NK-92 treated with Interleukin-12 subunit alpha and Interleukin-12 subunit beta, amount 100 ng/mL, for 24 hours (cell line): ENCODE data around the gene HCFC1R1.
"Not testable (repeated sequence)": the region's sequence is repeated elsewhere in the genome, so short reads cannot be mapped to it uniquely, and the experiment has no call there.

Experiments used
- DNase-seq: peaks from one replicate; lab custom pipeline; 2025; lab: John Stamatoyannopoulos, UW

The HCFC1R1 gene

DNA sequence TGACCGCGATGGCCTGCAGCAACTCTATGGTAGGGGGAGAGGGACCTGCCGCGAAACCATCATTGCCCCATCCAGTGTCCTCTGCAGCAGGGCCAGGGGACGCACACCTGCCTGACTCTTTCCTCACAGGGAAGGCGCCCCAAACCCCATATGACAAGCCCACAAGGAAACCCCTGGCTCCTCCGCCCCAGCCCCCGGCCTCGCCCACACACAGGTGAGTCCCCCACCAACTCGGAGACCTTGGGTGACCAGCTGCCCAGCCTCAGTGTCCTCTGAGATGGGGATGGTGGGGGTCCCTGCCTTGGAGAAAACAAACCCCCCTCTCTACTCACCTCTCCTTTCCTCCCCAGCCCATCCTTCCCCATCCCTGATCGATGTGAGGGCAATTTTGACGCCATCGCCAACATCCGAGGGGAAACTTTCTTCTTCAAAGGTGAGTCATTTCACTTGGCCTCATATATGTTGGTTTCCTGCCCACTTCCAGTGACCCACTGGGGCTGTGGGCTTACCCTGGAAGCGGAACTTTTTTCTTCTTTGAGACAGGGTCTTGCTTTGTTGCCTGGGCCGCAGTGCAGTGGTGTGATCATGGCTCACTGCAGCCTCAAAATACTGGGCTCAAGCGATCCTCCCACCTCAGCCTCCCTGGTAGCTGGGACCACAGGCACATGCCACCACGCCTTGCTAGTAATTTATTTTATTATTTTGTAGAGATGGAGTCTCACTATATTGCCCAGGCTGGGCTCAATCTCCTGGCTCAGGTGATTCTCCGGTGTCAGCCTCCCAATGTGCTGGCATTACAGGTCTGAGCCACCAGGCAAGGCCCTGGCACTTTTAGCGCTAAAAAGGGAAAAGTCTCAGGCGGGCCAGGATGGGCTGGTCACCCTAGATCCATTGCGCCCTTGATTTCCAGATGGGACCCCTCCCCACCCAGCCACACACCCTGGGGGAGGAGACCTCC lies 33.7 kb upstream of the HCFC1R1 start:
- no peak for DNase-seq

DNA sequence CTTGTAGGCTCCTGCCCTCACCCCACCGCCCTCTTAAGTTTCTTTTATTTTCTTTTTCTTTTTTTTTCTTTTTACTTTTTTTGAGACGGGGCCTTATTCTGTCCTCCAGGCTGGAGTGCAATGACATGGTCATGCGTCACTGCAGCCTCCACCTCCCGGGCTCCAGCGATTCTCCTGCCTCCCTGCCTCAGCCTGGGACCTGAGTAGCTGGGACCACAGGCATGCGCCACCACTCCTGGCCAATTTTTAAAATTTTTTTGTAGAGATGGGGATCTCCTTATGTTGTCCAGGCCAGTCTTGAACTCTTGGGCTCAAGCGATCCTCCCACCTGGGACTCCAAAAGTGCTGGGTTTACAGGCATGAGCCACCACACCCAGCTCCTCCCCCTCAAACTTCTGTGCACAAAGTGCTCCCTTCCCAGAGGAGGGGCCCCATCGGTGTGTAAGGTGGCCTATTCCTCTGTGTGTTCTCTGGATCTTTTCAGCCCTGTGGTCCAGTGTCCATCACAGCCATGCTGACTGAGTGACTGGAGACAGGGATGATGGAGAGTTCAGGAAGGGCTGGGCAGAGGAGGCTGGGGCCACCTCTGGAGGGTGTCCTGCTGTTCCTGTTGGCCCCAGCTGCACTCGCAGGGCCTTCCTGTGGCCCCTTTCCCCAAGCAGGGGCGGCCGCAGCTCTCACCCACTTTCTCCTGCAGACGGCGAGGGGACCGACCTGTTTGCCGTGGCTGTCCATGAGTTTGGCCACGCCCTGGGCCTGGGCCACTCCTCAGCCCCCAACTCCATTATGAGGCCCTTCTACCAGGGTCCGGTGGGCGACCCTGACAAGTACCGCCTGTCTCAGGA lies 32.8 kb upstream of the HCFC1R1 start:
- DNase-seq, result no peak

DNA sequence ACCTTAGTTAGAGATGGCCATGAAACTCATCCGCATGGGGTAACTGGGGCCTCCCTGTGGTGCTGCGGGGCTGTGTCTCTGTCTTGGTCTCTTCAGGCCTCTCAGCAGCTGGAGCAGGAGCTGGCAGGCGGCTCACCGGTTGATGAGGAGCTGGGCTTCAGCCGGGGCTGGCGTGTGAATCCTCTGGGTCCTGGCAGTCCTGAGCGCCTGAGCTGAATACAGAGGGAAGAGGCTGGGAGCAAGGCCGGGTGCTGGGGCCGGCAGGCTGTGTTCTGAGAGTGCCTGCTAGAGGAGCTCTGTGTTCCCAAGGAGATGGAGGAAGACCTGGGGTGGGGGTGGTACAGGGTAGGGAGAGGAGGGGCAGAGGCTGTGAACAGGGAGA lies 32.0 kb upstream of the HCFC1R1 start:
- DNase-seq, result not testable (repeated sequence)

DNA sequence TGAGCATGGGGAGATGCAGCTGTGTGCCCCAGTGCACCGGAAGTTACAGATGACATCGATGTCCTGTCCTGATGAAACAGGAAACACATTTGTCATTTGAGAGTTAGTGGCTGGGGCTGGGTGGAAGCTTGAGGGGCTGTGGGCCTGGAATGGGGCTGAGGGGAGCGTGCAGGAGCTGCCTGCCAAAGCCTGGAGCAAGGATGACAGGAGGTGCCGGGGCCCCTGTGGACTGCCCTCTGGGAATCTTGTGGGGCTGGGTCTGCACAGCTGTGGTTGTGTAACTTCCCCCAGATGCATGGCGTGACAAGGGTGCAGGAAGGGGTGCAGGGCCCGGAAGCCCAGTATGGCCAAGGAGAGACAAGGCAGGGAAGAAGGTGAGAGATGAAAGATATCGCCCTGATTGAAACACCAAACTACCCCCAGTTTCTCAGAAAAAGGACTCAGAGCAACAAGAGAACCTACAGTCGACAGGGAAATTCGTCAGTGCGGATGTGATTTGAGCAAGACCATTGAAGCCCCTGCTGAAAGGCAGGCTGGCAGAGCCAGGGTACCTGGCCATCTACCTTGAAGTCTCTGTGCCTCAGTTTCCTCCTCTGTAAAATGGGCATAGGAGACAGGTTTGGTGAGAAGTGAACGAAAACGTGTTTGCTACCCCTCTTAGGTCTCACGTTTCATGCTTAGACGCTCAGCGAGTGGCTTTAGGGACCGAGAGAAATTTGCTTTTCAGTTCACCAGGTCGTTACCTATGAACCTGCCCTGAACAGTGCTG lies 31.4 kb upstream of the HCFC1R1 start:
- peak; percentile 60 for DNase-seq

GRCh38 chr16:3053330-3053710 lies 29.6 kb upstream of the HCFC1R1 start:
- peak; percentile 36 for DNase-seq

DNA sequence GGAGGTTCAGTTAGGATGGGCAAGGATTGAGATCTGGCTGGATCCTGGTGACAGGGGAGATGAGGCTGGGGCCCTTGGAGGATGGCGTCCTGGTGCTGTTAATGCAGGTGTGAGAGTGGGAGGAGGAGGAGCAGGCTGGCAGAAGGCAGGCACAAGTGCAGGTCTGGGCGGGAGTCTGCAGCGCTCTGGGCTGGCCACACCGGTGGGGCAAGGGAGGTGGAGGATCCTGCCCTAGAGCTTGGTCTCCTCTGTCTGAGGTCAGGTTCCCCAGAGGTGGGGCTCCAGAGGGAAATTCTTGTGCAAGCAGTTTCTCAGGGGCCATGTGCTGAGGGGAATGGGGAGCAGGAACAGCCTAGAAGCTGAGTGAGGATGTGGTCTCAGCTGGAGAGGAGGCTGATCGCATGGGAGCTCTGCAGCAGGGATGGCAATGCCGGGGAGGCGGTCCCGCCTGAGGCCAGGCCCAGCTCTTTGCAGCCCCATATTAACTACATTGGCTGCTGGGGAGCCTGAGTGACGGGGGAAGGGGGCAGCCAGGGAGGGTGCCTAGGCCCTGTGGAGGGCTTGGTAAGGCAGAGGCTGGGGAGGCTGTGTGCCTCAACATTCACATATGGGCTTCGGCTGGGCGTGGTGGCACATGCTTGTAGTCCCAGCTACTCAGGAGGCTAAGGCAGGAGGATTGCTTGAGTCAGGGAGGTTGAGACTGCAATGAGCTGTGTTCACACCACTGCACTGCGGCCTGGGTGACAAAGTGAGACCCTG lies 29.0 kb upstream of the HCFC1R1 start:
- DNase-seq, result not testable (repeated sequence)

DNA sequence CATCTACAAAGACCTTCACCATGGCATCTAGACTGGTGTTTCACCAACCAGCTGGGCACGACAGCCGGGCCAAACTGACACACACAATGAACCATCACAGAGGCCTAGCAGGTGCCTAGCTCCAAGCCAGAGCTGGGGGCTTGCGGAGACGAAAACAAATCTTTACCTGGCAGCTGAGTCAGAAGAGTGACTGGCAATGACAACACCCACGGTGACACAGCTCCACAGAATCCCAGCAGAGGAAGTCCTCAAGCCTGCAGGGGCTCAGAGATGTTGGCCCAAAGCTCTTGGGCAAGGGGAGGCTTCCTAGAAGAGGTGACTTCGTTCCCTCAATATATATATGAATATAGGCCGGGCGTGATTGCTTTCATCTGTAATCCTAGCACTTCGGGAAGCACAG lies 27.8 kb upstream of the HCFC1R1 start:
- DNase-seq, result no peak

DNA sequence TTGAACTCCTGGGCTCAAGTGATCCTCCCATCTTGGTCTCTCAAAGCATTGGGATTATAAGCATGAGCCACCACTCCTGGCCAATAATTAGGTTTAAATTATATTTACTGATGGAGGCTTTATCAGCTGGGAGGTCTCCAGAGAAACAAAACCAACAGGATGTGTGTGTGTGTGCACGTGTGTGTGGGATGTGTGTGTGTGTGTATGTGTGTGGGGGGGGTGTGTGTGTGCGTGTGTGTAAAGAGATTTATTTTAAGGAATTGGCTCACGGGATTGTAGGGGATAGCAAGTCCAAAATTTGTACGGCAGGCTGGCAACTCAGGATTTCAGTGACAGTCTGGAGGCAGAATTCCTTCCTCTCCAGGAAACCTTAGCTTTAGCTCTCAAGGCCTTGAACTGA lies 27.3 kb upstream of the HCFC1R1 start:
- no peak for DNase-seq

- no peak for DNase-seq
Measured at GRCh38 chr16:3050487-3050886, 26.7 kb upstream of the HCFC1R1 start.

GRCh38 chr16:3049921-3050481 lies 26.3 kb upstream of the HCFC1R1 start:
- DNase-seq, result no peak

- DNase-seq, result no peak
Measured at GRCh38 chr16:3047387-3047720, 23.6 kb upstream of the HCFC1R1 start.

- DNase-seq, result no peak
Measured at GRCh38 chr16:3046641-3047386, 23.1 kb upstream of the HCFC1R1 start.

DNA sequence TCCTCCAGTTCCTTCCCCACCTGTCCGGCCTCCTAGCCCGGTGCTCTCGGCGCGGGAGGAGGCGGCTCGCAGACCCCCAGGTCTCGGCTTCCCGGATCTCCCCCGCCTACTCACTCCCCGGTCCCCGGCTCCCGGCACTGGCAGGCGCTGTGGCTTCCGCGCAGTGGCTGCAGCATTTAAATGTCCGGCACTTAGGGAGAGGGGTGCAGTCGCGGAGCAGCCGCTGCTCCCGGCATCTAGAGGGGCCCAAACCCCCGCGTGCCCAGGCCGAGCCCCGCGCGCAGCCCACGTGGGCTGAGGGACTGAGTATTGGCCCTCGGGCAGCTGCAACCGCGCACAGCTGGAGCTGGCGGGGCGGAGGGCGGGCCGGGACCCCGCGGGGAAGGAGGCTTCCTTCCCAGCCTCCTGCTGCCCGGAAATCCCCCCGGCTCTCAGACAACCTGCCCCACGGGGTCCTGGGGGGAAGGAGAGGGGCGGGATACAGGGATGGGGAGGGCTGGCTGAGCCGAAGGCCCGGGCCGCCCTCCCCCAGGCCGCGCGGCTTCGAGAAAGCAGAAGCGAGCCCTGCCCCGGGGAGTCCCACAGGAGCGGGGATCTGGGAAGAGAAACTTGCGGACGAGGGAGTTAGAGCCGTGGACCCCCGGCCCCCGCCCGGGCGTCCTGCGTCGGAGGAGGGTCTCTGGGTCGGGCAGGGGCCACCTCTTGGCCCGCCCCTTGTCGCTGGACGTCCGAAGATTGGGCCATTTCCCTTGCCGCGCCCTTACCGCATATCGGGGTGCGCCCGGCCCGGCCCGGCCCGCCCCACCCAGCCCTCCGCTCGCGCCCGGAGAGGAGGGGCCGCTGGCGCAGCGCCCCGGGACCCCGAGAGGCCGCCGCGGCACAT lies 22.3 kb upstream of the HCFC1R1 start, which contains the start of gene MMP25:
MMP25 (plus strand) TSS at position 804 of the 883 bp plus-strand sequence. CDS start 357 bp downstream, outside the sequence.
- no peak for DNase-seq

DNA sequence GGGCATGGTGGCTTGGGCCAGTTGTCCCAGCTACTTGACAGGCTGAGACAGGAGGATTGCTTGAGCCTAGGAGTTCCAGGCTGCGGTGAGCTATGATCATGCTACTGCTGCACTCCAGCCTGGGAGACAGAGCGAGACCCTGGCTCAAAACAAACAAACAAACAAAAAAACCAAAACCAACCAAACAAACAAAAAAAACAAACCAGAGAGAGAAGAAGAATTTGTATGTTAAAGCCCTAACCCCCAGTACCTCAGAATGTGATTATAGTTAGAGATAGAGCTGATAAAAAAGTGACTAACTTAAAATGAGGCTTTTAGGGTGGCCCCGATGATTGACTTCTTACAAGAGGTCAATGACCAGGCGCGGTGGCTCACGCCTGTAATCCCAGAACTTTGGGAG lies 21.0 kb upstream of the HCFC1R1 start:
- no peak for DNase-seq

DNA sequence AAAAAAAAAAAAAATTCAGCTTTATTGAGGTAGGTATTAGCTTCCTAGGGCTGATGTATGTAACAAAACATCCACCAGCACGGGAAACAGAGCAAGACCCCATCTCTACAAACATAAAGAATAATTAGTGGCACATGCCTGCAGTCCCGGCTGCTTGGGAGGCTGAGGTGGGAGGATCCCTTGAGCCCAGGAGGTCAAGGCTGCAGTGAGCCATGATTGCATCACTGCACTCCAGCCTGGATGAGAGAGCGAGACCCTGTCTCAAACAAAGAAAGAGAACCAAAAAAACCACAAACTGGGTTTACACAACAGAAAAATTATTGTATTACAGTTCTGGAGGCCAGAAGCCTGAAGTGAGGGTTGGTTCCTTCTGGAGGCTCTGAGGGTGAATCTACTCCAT lies 18.6 kb upstream of the HCFC1R1 start:
- no peak for DNase-seq

DNA sequence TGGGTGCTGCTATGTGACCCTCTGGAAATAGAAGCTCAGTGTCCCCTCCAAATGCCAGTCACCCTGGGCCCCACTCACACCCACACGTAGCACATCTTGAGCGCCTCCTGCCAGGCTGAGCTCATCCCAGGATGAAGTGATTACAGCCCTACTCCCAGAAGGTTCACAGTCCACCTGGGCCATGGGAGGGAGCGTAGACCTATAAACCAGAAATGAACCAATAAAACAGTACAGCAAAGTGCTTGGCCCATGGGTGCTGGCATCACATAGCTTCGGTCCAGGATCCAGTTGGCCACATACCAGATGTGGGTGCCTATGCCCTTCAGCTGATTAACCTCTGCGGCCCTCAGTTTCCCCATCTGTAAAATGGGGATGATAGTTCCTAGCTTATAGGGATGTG lies 15.2 kb upstream of the HCFC1R1 start:
- DNase-seq, result no peak

GRCh38 chr16:3038256-3038655 lies 14.5 kb upstream of the HCFC1R1 start:
- no peak for DNase-seq

- DNase-seq, result no peak
Measured at GRCh38 chr16:3036726-3037315, 13.1 kb upstream of the HCFC1R1 start, which contains the start of gene BICDL2. Gene BICDL2 (minus strand): TSS chr16:3036944. CDS start chr16:3035496, 1,448 bp downstream.
